ENCODE results near the gene TNFAIP3. TPM values are rescaled to one million over a fixed set of nuclear protein-coding genes. Genes with fewer than 3 reads are reported as not detected.

TNFAIP3 gene
- total RNA-seq, 1 donor from 2014 or later = 44.6 TPM

DNA sequence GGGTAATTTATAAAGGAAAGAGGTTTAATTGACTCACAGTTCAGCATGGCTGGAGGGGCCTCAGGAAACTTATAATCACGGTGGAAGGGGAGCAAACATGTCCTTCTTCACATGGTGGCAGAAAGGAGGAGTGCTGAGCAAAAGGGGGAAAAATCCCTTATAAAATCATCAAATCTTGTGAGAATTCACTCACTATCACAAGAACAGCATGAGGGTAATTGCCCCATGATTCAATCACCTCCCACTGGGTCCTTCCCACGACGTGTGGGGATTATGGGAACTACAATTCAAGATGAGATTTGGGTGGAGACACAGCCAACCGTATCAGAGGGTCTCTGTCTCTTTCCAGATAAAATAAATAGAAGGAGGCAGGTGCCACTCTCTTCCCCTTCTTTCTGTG, 48.7 kb downstream of the TNFAIP3 start:
- intact Hi-C loops (cut with DNase I) = no loop called here
- Histone ChIP-seq H3K4me3 (no peak overlapping the region), H3K27ac (no peak overlapping the region), H3K27me3 (ENCODE audit: low read depth) (no peaks in the 10 kb centered on the region), H3K36me3 (no peaks in the 10 kb centered on the region), H3K9me3 (peaks cover 8% of the 10 kb centered on the region), H3K4me1 (peaks cover 4% of the 10 kb centered on the region)
- TF ChIP-seq, protein P1, sequence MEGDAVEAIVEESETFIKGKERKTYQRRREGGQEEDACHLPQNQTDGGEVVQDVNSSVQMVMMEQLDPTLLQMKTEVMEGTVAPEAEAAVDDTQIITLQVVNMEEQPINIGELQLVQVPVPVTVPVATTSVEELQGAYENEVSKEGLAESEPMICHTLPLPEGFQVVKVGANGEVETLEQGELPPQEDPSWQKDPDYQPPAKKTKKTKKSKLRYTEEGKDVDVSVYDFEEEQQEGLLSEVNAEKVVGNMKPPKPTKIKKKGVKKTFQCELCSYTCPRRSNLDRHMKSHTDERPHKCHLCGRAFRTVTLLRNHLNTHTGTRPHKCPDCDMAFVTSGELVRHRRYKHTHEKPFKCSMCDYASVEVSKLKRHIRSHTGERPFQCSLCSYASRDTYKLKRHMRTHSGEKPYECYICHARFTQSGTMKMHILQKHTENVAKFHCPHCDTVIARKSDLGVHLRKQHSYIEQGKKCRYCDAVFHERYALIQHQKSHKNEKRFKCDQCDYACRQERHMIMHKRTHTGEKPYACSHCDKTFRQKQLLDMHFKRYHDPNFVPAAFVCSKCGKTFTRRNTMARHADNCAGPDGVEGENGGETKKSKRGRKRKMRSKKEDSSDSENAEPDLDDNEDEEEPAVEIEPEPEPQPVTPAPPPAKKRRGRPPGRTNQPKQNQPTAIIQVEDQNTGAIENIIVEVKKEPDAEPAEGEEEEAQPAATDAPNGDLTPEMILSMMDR (IDR thresholded peaks at IDR 0.05) = no peak
- ATAC-seq (no peak), DNase-seq (no peak)

DNA sequence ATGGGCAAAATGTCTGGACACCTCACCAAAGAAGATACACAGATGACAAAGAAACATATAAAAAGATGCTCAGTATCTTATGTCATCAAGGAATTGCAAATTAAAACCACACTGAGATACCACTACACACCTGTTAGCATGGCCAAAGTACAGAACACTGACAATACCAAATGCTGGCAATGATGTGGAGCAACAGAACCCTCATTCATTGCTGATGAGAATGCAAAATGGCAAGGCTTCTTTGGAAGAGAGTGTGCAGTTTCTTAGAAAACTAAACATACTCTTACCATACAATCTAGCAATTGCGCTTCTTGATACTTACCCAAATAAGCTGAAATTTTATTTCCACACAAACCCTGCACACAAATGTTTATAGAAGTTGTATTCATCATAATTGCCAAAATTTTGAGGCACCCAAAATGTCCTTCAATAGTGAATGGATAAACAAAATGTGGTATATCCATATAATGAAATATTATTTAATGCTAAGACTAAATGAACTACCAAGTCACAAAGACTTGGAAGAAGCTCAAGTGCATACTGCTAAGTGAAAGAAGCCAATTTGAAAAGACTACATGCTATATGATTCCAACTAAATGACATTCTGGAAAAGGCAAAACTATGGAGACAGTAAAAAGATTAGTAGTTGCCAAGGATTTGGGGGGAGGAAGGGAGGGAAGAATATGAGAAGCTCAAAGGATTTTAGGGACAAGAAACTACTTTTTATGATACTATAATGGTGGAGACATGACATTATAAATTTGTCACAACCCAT, 50.7 kb downstream of the TNFAIP3 start:
- H3K36me3 ChIP-seq = no peaks in the 10 kb centered on the region
- H3K4me3 ChIP-seq = no peak overlapping the region
- intact Hi-C loops (cut with DNase I) = no loop called here
- ATAC-seq = no peak
- peaks cover 8% of the 10 kb centered on the region for H3K9me3 ChIP-seq
- H3K27ac ChIP-seq = no peak overlapping the region
- TF ChIP-seq, protein P1 (IDR thresholded peaks at IDR 0.05) = no peak
- no peaks in the 10 kb centered on the region for H3K27me3 ChIP-seq (ENCODE audit: low read depth)
- H3K4me1 ChIP-seq = no peaks in the 10 kb centered on the region
- DNase-seq = no peak

DNA sequence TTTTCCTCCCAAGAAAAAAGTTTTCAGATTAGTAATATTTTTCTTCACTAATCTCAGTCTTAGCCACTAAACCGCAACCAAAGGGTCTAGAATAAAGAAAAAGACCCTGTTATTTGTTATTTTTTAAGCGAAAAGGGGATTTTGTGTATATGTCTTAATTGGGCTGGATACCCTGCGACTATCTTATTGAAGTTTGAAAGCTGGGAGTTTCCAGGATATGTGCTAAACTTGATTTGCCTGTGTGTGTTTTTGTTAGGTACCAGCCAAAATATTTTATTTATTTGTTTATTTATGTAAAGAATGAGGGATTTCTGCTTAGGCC, 52.4 kb downstream of the TNFAIP3 start:
- no peaks in the 10 kb centered on the region for H3K4me1 ChIP-seq
- H3K9me3 ChIP-seq = no peaks in the 10 kb centered on the region
- no peaks in the 10 kb centered on the region for H3K27me3 ChIP-seq (ENCODE audit: low read depth)
- no peak for ATAC-seq
- H3K4me3 ChIP-seq = no peak overlapping the region
- TF ChIP-seq, protein P1 (IDR thresholded peaks at IDR 0.05) = no peak
- H3K27ac ChIP-seq = no peak overlapping the region
- H3K36me3 ChIP-seq = no peaks in the 10 kb centered on the region
- intact Hi-C loops (cut with DNase I) = no loop called here
- DNase-seq = no peak

DNA sequence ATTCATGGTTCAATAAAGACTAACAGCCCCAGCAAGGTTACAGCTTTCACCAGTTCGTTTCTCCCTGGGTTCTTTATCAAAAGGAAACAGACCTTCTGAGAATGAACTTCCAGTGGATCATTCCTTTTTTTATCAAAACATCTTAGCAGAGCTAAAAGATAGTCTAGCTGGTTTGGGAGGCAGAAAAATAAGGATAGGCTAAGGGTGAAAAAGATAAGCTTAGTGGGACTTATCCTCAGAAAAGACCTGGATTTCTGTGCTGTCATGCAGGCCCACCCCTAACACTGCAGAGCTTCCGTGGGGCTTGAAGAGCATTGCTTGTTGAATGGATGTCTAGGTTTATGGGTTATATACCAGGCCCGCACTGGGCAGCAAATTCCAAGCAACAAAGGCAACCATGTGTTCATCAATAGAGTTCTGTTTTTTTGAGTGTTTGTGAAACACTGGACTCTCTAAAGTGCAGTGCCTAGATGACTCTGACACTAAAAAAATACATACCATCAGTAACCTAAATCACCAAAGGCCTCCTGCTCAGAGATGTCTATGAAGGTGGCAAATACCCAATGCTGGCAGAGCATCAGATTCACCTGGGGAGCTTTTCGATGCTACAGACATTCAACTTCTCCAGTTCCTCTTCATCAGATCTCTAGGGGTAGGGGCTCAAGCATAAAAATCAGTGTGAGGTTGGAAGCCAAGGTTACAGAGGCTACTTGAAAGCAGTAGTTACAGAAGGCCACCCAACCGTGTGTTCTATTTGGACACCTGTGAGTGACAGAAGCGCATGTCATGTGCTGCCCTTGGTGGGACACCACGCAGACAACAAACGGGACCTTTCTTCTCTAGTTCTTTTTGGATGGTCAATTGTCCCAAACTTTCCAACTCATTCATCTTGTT, 53.0 kb downstream of the TNFAIP3 start:
- H3K36me3 ChIP-seq = no peaks in the 10 kb centered on the region
- no peaks in the 10 kb centered on the region for H3K27me3 ChIP-seq (ENCODE audit: low read depth)
- DNase-seq (no peak), ATAC-seq (no peak)
- no peaks in the 10 kb centered on the region for H3K9me3 ChIP-seq
- H3K27ac ChIP-seq = no peak overlapping the region
- intact Hi-C loops (cut with DNase I) = no loop called here
- no peaks in the 10 kb centered on the region for H3K4me1 ChIP-seq
- TF ChIP-seq, protein P1 (IDR thresholded peaks at IDR 0.05) = no peak
- no peak overlapping the region for H3K4me3 ChIP-seq

DNA sequence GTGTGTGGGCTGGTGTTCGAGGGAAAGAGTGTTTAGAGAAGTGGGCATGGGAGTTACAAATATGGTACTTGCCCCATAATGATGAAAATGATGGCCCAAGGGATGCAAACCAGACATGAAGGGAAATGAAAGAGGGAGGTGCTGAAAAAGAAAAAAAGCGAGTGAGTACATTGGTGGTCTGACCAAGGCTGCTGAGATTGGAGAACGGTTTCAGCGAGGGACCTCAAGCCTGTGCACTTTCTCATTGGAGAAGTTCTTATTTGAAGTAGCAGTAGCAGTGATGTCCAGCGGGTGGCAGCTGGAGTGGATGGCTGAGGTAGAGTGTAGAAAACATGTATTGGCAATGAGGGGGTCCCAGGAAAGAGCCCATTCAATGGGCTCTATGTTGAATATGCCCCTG, 54.8 kb downstream of the TNFAIP3 start:
- no peak overlapping the region for H3K4me3 ChIP-seq
- no peak overlapping the region for H3K27ac ChIP-seq
- TF ChIP-seq, protein P1 (IDR thresholded peaks at IDR 0.05) = no peak
- ATAC-seq = no peak
- H3K4me1 ChIP-seq = peaks cover 12% of the 10 kb centered on the region
- no peaks in the 10 kb centered on the region for H3K36me3 ChIP-seq
- no peaks in the 10 kb centered on the region for H3K27me3 ChIP-seq (ENCODE audit: low read depth)
- intact Hi-C loops (cut with DNase I) = no loop called here
- H3K9me3 ChIP-seq = no peaks in the 10 kb centered on the region
- no peak for DNase-seq

All from lower lobe of right lung (tissue), 2 donors.